Right kidney (tissue), 1 donor: ENCODE measurements around the gene PIK3CA.

Source experiments
- DNase-seq: peaks from one replicate; pipeline ENCODE4 v3.0.0-alpha.2; 2016

PIK3CA gene

DNA sequence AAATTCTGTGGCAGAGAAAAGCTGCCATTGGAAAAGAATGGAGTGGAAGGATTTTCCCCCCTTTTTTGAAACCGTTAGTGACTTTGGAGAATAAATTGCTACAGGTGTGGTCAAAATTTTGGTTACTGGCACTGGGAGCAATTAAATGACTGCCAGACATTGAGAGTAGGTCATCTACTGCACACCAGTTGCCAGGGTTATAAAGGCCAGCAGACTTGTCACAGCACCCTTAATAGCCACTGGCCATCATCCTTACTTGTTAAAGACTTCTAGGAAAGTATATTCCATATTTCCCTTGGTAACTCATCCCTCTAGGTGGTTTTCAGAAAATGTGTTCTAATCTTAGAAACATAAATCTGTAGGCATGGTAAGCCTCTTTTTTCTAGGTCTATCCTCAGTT lies 8.0 kb downstream of the PIK3CA start:
- no peak for DNase-seq

GRCh38 chr3:179156775-179157174 lies 8.6 kb downstream of the PIK3CA start:
- DNase-seq: no peak

GRCh38 chr3:179158336-179159039 lies 10.3 kb downstream of the PIK3CA start:
- no peak for DNase-seq

DNA sequence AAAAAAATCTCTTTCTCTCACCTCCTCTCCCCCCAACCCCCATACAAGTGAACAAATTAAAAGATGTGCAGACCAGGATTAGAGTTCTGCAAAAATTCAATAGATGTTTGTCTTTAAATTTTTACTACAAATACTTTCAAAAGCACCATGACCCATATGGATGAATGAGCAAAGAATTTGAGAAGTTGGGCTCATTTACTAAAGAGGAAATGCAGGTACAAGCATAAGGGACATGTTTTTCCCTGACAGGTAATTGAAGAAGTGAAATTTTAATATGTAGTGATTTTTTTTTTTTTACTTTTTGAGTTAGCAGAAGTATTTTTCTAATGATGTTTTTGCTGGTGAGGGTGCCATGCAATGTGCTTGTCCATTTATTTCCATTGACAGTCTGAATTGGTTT lies 15.3 kb downstream of the PIK3CA start:
- no peak for DNase-seq

GRCh38 chr3:179164857-179165256 lies 16.7 kb downstream of the PIK3CA start:
- no peak for DNase-seq

GRCh38 chr3:179166561-179167201 lies 18.5 kb downstream of the PIK3CA start:
- no peak for DNase-seq

- no peak for DNase-seq
Measured at GRCh38 chr3:179168918-179169317, 20.8 kb downstream of the PIK3CA start.

GRCh38 chr3:179172546-179172945 lies 24.4 kb downstream of the PIK3CA start:
- no peak for DNase-seq

GRCh38 chr3:179174316-179174715 lies 26.2 kb downstream of the PIK3CA start:
- DNase-seq: no peak

- no peak for DNase-seq
Measured at GRCh38 chr3:179174898-179175297, 26.7 kb downstream of the PIK3CA start.

GRCh38 chr3:179175358-179175757 lies 27.2 kb downstream of the PIK3CA start:
- DNase-seq: no peak

DNA sequence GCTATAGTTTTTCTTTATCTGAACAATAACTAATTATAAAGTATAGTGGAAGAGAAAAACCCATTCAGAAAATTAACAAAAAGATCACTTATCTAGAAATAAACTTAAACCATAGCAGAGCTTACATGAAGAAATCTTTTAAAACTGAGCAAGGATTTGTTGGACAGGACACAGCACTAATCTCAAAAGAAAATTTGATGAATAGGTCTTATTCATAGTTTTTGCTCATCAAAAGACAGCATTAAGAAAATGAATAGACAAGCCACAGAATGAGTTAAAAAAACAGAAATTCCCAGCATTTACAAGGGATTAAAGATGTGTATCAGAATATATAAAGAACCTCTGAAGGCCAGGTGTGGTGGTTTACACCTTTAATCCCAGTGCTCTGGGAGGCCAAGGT lies 29.5 kb downstream of the PIK3CA start:
- no peak for DNase-seq

DNA sequence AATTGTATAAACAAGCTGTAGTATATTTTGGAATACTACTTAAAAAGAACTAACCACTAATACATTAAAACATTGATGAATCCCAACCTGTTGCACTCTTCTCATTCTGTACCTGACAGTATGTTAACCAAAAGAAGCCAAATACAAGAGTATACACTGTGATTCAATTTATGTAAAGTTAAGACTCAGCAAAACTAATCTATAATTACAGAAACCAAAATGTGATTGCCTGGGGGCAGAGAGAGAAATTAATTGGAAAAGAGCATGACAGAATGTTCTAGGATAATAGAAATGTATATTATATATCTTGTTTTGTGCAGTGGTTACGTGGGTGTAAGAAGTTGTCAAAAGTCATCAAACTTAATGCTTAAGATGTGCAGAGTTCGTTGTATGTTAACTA lies 31.1 kb downstream of the PIK3CA start:
- DNase-seq: no peak

DNA sequence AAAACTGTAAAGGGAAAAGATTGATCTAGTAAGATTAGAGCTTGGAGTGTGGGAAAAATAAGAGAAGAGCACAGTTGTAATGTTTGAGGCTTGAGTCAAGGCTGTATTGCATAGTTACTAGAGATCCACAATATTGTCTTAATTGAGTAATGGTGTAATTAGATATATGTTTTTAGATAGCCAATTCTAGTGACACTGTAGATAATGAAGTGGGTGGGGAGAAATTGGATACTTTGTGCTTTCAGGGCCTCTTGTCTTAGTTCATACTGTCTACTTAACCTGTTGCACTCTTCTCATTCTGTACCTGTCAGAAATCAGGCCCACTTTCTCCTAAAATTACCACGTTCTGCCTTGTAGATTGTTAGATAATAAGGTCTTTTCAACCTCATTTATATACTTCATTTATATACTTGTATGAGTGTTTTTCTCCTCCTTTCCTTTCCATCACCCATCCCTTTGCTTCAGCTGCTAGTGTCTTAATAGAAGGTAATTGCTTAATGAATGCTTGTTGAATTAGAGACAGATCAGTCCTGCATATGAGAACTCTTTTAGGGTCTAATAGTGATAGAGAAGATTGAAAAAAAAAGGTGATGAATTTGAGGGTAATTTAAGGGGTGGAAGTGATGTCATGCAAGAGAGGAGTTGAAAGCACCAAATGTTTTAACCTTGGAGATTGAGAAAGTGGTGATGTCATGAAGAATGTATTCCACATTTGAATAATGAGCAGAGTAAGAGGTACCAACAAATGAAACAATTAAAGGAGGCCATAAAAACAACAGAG lies 32.0 kb downstream of the PIK3CA start:
- DNase-seq: no peak

GRCh38 chr3:179181021-179181472 lies 32.9 kb downstream of the PIK3CA start:
- DNase-seq: no peak

DNA sequence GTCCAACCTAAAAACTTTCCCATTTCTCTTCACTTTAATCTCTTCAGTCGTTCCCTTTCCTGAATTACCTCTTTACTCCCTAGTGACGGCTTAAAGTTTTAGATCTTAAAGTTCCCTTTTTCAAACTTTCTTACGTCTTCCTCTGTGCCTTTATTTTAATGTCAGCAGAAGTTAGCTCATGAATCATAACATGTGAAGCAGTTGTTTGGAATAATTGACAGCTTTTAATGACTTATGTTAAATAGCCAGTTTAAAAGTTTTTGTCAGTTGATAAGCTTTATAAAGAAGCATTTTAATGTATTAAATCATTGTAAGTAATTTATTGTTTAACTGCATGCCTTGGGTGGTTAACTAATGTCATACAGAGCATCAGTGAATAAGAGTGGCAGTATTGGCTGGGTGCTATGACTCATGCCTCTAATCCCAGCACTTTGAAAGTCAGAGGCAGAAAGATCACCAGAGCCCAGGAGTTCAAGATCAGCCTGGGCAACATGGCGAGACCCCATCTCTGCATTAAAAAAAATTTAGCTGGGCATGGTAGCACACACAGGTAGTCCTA lies 33.9 kb downstream of the PIK3CA start:
- no peak for DNase-seq

GRCh38 chr3:179182902-179183301 lies 34.7 kb downstream of the PIK3CA start:
- DNase-seq: no peak

DNA sequence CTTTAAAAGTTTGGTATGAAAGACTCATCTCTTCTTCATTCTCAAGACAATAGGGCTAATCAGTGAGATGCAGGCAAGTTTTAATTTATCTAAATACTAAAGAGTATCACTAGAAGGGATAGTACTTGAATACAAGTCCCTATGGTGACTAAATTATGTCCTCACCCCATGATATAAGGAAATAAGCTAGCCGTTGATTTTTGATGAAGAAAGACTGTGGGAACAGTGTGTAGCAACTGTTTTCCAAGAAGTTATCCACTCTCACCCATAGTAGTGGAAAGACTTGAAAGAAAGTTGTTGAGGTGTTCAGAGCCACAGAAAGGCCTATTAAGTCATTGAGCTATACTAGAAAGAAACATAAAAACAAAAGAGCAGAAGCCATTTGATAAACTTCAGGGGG lies 36.7 kb downstream of the PIK3CA start:
- no peak for DNase-seq

DNA sequence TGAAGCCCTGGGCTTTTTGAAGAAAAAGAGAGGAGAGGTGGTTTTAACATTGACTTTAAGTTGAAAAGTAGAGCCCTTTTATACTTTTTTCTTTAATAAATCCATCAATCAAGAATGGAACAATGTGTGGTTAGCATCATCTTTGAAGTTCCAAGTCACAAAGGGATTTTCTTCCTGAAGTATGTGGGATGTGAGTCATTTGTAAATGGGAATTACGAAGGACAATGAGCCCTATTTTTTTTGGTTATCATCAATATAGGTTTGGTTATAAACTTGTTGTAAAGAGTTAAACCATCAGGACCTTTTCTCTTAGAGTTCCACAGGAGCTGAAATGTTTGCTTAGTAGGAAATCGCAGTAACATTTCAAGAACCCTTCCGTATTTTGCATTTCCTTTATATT lies 38.3 kb downstream of the PIK3CA start:
- no peak for DNase-seq

GRCh38 chr3:179189759-179190158 lies 41.6 kb downstream of the PIK3CA start:
- DNase-seq: peak; percentile 9

- DNase-seq: no peak
Measured at GRCh38 chr3:179190581-179190980, 42.4 kb downstream of the PIK3CA start.

- DNase-seq: no peak
Measured at GRCh38 chr3:179192542-179192941, 44.4 kb downstream of the PIK3CA start.

- no peak for DNase-seq
Measured at GRCh38 chr3:179194931-179195330, 46.8 kb downstream of the PIK3CA start.
